ENCODE measurements around the gene ADAMTS2.

DNA sequence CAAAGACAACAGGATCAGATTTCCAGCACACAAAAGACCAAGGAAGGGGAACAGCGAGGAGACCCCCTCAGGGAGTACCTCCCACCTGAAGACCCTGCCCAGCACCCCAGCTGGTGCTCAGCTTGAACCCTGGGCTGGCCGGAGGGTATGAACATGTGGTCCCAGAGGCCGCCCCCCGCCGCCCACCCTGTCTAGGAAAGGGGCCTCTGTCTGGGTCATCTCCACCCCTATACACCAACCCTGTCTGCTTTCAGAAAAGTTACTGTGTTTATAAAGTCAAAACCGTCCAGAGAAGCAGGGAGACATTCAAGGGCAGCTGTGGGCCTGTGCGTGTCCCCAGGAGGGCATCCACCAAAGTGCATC is 72.2 kb downstream of the ADAMTS2 start:
- TF ChIP-seq HDGF (IDR thresholded peaks at IDR 0.05; ENCODE audit: borderline replicate concordance) (no peak), ELF4 (IDR thresholded peaks at IDR 0.05) (no peak), FOXA1 (IDR thresholded peaks at IDR 0.05) (no peak), FOXM1 (IDR thresholded peaks at IDR 0.05; ENCODE audit: borderline replicate concordance) (no peak), BHLHE40 (IDR thresholded peaks at IDR 0.05; ENCODE audit: borderline replicate concordance) (no peak), SP1 (IDR thresholded peaks at IDR 0.05) (no peak)
